HG02678 (cell line): Measurements from ENCODE around the gene GNPNAT1.

ENCODE experiments used
- ATAC-seq: cut with Tn5 transposase; IDR thresholded peaks from one replicate; pipeline ENCODE4 v1.9.1; 2021; ENCODE audit warnings: mild to moderate bottlenecking, moderate library complexity; ENCODE audit not compliant: unreplicated experiment

The GNPNAT1 gene

GRCh38 chr14:52791223-52792096, at the start of gene GNPNAT1:
Gene GNPNAT1 (minus strand): TSS chr14:52791607. CDS start chr14:52784650, 6,957 bp downstream.
- ATAC-seq = peak; percentile 95

GRCh38 chr14:52840877-52841276, 49.5 kb upstream of the GNPNAT1 start:
- no peak for ATAC-seq

GRCh38 chr14:52837451-52837850, 46.0 kb upstream of the GNPNAT1 start:
- no peak for ATAC-seq

GRCh38 chr14:52836063-52836462, 44.7 kb upstream of the GNPNAT1 start:
- ATAC-seq = no peak

GRCh38 chr14:52835122-52835903, 43.9 kb upstream of the GNPNAT1 start:
- ATAC-seq = no peak

DNA sequence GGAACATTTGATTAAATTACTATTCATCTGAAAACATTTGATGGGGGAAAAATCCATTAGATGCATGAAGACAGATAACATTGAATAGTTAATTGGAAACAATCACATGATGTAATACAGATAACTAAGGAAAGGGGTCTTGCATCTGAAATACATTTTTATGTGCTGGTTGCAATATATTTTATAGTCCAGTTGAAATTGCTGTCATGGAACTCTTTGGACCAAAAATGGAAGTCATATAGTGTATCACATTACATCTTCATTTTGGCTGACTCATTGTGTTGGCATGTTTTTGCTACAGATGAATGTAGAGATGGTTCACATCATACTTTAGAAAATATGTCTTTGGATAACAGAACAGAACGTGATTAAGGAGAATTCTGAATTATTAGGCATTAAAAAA, 43.0 kb upstream of the GNPNAT1 start:
- ATAC-seq = no peak

DNA sequence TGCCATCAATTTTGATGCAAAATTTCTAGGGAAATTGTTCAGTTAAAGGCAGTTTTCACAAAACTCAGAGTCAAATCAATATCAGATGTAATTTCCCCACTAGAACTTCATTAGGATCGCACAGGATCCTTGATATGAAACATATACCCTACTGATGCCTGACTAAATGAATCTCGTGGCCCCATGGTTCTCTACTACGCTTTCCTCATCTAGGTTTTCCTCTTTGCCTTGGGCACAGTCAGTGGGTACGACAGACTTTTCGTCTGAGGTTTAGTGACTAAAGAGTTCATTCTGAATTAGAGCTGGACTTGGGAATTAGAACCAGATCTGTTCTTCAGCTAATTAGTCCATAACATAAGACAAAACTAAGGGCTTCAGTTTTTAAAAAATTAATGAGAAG, 42.5 kb upstream of the GNPNAT1 start:
- ATAC-seq = no peak

GRCh38 chr14:52829527-52830185, 38.2 kb upstream of the GNPNAT1 start:
- ATAC-seq = no peak

GRCh38 chr14:52827426-52827825, 36.0 kb upstream of the GNPNAT1 start:
- no peak for ATAC-seq

DNA sequence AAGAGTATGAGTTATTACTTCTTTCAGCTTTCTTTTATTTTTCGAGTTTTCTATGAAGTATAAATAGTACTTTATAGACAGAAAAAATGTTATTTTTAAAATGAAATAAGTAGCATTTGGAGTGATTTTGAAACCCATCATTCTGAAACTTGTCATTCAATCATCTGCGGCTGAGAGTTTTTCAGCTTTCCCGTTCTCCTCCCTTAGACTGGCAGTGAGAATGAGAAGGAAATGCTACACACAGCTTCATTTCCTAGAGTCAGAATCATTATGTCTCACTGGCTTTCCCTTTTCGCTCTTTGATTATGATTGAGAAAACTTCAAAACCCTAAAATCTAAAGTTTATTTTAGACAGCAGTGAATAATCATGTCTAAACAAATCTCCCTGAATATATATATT, 33.7 kb upstream of the GNPNAT1 start:
- ATAC-seq = no peak

GRCh38 chr14:52824462-52824861, 33.1 kb upstream of the GNPNAT1 start:
- ATAC-seq = no peak

DNA sequence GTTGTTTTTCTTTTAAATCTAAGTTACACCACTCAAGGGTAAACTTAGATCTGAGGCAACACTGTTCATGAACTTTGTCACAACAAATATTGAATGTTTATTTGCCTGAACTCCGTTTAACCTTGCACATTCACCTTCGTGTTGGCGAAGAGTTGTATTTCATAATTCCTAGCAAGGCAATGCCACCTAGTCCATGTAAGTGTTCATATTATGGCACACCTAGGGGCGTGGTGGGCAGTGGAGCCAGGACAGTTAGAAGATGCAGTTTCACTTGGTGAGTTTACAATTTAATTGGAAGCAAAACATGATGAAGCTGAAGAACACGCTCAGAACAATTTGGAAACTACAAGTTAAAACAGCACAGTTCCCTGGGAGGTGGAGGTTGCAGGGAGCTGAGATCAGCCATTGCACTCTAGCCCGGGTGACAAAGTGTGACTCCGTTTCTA, 30.4 kb upstream of the GNPNAT1 start:
- ATAC-seq = no peak

DNA sequence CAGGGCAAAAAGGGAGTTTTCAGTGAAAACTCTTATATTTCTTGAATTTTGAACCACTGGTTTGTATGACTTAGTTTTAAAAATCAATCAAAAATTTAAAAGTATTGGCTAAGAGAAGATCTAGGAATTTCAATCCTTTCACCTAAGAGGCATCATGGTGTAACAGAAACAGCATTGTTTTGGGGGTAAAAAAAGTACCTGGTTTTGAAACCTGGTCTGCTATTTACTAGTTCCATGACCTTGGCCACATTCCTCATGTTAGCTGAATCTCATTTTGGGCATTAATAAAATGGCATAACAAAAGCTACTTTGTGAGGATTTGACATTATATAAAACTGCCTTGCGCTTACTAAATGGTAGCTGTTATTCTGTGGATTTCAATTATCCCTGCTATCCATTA, 16.7 kb upstream of the GNPNAT1 start:
- no peak for ATAC-seq

DNA sequence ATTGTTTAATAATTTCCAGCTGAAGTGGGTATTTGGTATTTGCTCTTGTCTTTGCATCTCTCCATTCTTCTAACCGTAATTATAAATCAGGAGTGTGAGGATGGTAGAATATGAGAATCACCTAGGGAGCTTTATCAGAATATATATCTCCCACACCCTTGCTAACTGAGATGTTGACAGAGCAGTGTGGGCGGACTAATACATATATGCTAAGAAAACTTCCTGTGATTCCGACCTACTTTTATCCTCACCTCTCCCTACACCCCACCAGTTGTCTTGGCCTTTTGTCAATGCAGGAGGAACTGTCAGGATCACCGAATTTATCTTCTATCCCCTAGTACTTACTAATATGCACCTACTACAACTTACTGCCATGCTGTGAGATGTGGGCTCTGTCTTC, 14.7 kb upstream of the GNPNAT1 start:
- no peak for ATAC-seq

DNA sequence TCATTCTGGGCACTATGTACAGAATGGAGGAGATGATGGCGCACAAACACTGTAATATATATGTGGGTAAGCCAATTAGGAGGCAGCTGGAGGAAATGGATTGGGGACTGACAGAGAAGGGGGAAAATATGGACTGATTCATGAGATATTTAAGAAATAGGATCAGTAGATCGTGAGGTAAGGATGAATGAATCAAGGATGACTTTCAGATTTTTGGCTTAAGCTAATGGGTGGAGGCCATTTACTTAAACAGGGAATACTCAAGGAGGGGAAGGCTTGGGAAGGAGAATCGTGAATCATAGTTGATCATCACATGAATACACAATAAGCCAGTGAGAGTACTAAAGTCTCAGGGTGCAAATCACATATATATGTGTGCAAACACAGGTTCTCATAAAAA, 11.2 kb upstream of the GNPNAT1 start:
- ATAC-seq = no peak

- no peak for ATAC-seq
Measured at GRCh38 chr14:52801014-52801712, 9.8 kb upstream of the GNPNAT1 start.

GRCh38 chr14:52798826-52799225, 7.4 kb upstream of the GNPNAT1 start:
- ATAC-seq = no peak

GRCh38 chr14:52797653-52798052, 6.2 kb upstream of the GNPNAT1 start:
- ATAC-seq = no peak

DNA sequence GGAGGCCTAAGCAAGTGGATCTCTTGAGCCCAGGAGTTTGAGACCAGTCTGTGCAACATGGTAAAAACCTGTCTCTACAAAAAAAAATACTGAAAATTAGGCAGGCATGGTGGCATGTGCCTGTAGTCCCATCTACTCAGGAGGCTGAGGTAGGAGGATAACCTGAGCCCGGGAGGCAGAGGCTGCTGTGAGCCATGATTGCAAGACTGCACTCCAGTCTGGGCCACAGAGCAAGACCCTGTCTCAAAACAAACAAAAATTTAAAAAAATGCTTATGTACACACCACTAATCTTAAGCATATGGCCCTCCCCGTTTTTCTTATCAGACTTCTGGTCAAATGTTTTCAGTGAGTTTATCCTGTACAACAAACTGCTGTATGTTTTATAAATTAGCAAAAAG, 1.7 kb upstream of the GNPNAT1 start:
- ATAC-seq = no peak

GRCh38 chr14:52792097-52792415, 649 bp upstream of the GNPNAT1 start:
- ATAC-seq = no peak

DNA sequence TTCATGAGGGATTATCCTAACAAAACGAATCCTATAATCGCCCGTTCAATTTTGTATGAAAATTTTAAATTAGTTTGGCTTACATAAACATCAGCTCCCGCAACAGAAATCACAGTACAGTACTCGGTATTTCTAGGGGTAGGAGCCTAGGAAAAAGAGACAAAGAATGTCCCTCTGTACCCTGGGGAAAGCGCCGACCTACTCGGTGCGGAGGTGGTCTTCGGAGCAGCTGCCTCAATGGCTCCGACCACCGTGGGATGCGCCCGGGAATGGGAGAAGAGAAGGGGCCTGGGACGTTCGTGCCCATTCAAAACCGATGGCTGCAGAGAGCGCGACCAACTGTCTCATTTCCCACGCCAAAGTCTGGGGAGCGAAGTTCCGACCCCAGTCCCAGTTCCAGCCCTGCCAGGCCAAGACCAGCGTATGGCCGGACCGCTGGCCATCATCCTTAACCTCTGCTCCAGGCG, 618 bp downstream of the GNPNAT1 start:
- ATAC-seq = no peak
